Osteocyte (in vitro differentiated cells): ENCODE results near the gene ABCF1. TPM values are rescaled to one million over a fixed set of nuclear protein-coding genes. Genes with fewer than 3 reads are reported as not detected.
A peak's percentile ranks its signal among the peaks of the same experiment; 100 is the strongest.
"Not testable (repeated sequence)": the region's sequence is repeated elsewhere in the genome, so short reads cannot be mapped to it uniquely, and the experiment has no call there.

Experiments
- DNase-seq: peaks from one replicate; pipeline ENCODE4 v3.0.0; 2021; ENCODE audit warnings: mixed read lengths; ENCODE audit not compliant: unreplicated experiment; ENCODE audit errors: extremely low spot score
- H3K27ac Mint-ChIP-seq: one replicate; pipeline ENCODE4 v1.8.0; 2021; ENCODE audit warnings: mild to moderate bottlenecking, mixed read lengths; ENCODE audit not compliant: unreplicated experiment
- H3K27me3 Mint-ChIP-seq: one replicate; pipeline ENCODE4 v1.8.0; 2021; ENCODE audit warnings: mixed read lengths; ENCODE audit not compliant: unreplicated experiment
- H3K36me3 Mint-ChIP-seq: one replicate; pipeline ENCODE4 v1.8.0; 2021; ENCODE audit warnings: mixed read lengths; ENCODE audit not compliant: unreplicated experiment
- H3K4me1 Mint-ChIP-seq: one replicate; pipeline ENCODE4 v1.8.0; 2021; ENCODE audit warnings: mixed read lengths; ENCODE audit not compliant: unreplicated experiment
- H3K4me3 Mint-ChIP-seq: one replicate; pipeline ENCODE4 v1.8.0; 2021; ENCODE audit warnings: mild to moderate bottlenecking, moderate library complexity, mixed read lengths; ENCODE audit not compliant: unreplicated experiment
- H3K9me3 Mint-ChIP-seq: one replicate; pipeline ENCODE4 v1.8.0; 2021; ENCODE audit warnings: mixed read lengths; ENCODE audit not compliant: unreplicated experiment
- CTCF ChIP-seq: fragments of 200-600 bp; sonication (generic); IDR thresholded peaks from 2 replicates; pipeline ENCODE4 v1.5.0; 2021; ENCODE audit warnings: antibody characterized with exemption, mild to moderate bottlenecking, moderate library complexity
- total RNA-seq: library from RNA; stranded (reverse); gene quantifications from 2 replicates; pipeline ENCODE4 v1.2.1, GENCODE V29; 2021

ABCF1 gene
- total RNA-seq, 1 donor from 2014 or later, result 70.5 TPM

DNA sequence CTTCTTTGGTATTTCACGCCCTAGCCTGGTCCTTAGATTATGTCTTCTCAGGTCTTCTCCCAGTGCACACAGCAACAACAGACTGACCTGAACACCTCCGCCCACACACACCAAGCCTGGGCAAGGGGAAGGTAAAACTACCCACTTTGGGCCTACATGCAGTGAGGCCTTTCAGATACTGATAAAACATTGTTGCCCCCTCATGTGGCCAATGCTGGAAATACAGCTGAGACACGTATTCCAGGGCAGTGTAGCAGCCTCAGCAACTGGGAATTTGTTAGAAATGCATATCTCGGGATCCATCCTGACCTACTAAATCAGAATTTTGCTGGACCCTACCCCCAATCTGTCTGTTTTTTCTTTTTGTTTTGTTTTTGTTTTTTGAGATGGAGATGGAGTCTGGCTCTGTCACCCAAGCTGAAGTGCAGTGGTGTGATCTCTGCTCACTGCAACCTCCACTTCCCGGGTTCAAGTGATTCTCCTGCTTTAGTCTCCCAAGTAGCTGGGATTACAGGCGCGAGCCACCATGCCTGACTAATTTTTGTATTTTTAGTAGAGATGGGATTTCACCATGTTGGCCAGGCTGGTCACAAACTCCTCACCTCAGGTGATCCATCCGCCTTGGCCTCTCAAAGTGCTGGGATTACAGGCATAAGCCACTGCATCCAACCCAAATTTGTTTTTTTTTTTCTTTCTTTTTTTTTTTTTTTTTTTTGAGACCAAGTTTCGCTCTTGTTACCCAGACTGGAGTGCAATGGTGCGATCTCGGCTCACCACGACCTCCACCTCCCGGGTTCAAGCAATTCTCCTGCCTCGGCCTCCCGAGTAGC is 26.3 kb downstream of the ABCF1 start:
- H3K27ac Mint-ChIP-seq, result peak overlapping the region; percentile 32
- H3K9me3 Mint-ChIP-seq, H3K36me3 Mint-ChIP-seq, H3K4me3 Mint-ChIP-seq, H3K4me1 Mint-ChIP-seq, H3K27me3 Mint-ChIP-seq: not testable (repeated sequence)
- peak; percentile 90 for DNase-seq
- peak; percentile 76 for TF ChIP-seq CTCF

DNA sequence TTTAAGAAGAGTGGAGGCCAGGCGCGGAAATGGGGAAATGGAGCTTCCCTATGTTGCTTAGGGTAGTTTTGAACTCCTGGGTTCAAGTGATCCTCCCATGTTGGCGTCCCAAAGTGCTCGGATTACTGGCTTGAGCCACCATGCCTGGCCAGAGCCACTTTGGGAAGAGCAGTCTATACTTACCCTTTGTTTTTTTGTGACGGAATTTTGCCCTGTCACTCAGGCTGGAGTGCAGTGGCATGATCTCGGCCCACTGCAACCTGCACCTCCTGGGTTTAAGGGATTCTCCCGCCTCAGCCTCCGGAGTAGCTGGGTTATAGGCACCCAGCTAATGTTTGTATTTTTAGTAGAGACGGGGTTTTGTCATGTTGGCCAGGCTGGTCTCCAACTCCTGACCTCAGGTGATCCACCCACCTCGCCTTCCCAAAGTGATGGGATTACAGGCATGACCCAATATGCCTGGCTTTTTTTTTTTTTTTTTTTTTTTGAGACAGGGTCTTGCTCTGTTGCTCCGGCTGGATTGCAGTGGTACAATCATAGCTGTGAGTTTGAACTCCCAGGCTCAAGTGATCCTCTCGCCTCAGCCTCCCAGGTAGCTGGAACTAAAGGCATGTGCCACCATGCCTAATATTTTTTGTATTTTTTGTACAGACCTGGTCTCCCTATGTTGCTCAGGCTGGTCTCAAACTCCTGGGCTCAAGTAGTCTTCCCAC is 27.8 kb downstream of the ABCF1 start:
- H3K27ac Mint-ChIP-seq, result no peak overlapping the region
- no peaks in the 10 kb centered on the region for H3K9me3 Mint-ChIP-seq
- DNase-seq, result no peak
- H3K4me1 Mint-ChIP-seq, result peaks cover 6% of the 10 kb centered on the region
- H3K36me3 Mint-ChIP-seq, result peaks cover 17% of the 10 kb centered on the region
- H3K4me3 Mint-ChIP-seq, result no peak overlapping the region
- no peak for TF ChIP-seq CTCF
- no peaks in the 10 kb centered on the region for H3K27me3 Mint-ChIP-seq

GRCh38 chr6:30599625-30600324 is 28.5 kb downstream of the ABCF1 start:
- H3K36me3 Mint-ChIP-seq, result peaks cover 22% of the 10 kb centered on the region
- no peak overlapping the region for H3K27ac Mint-ChIP-seq
- no peaks in the 10 kb centered on the region for H3K27me3 Mint-ChIP-seq
- DNase-seq, result no peak
- H3K9me3 Mint-ChIP-seq, result no peaks in the 10 kb centered on the region
- H3K4me3 Mint-ChIP-seq, result no peak overlapping the region
- TF ChIP-seq CTCF, result no peak
- H3K4me1 Mint-ChIP-seq, result peaks cover 6% of the 10 kb centered on the region

- H3K9me3 Mint-ChIP-seq, result no peaks in the 10 kb centered on the region
- H3K4me3 Mint-ChIP-seq, result no peak overlapping the region
- peaks cover 30% of the 10 kb centered on the region for H3K36me3 Mint-ChIP-seq
- H3K4me1 Mint-ChIP-seq, result peaks cover 6% of the 10 kb centered on the region
- no peak for DNase-seq
- no peak for TF ChIP-seq CTCF
- peak overlapping the region; percentile 32 for H3K27ac Mint-ChIP-seq
- H3K27me3 Mint-ChIP-seq, result no peaks in the 10 kb centered on the region
These were observed 29.3 kb downstream of the ABCF1 start for GRCh38 chr6:30600451-30600961.
